Endothelial cell of umbilical vein (primary cell): Measurements from ENCODE around the gene MTREX. TPM values are rescaled to one million over a fixed set of nuclear protein-coding genes. Genes with fewer than 3 reads are reported as not detected.

Experiments
- BruUV-seq: library from RNA; stranded (reverse); fragments of 400-500 nt; replicated peaks from 2 replicates; lab custom pipeline; 2021; lab: Mats Ljungman, UMichigan
- CTCF ChIA-PET: fragments of 300-600, 350-600 bp; sonication (Branson Sonifier 250); formaldehyde crosslinking; loops from one replicate; lab custom pipeline; 2021; ENCODE audit warnings: antibody characterized with exemption, inconsistent platforms; lab: Charles Lee
- POLR2A ChIA-PET: fragments of 300-600, 350-600 bp; sonication (Branson Sonifier 250); formaldehyde crosslinking; loops from one replicate; lab custom pipeline; 2021; ENCODE audit warnings: antibody characterized with exemption, inconsistent platforms; lab: Charles Lee
- DNase-seq: peaks from one replicate; pipeline ENCODE4 v3.0.0-alpha.2; 2011; ENCODE audit warnings: low read depth, low spot score
- FAIRE-seq: peaks from 2 replicates; lab custom pipeline; 2011; peaks lifted over from hg19 to GRCh38; lab: Jason Lieb, UNC
- H2AFZ ChIP-seq: 2 replicates; pipeline ENCODE4 v1.6.0; 2012; ENCODE audit warnings: low read depth, low read length, control low read depth, inconsistent platforms
- H3K27ac ChIP-seq: 2 replicates; pipeline ENCODE4 v1.5.1; 2011; ENCODE audit warnings: low read depth, mild to moderate bottlenecking, control low read depth, low read length, moderate library complexity; ENCODE audit not compliant: insufficient read depth
- H3K27me3 ChIP-seq, 2 experiments: 2 replicates each; pipeline versions ENCODE4 v1.6.0 to v1.6.1; 2011; ENCODE audit warnings: low read length in 2 of 2, mixed read lengths in 1 of 2; ENCODE audit not compliant: control insufficient read depth in 2 of 2, insufficient read depth in 2 of 2
- H3K36me3 ChIP-seq, 2 experiments: 2 replicates in 1 of 2; 3 replicates in 1 of 2; pipeline ENCODE4 v1.5.1; 2011; ENCODE audit warnings: low read length in 2 of 2, mild to moderate bottlenecking in 1 of 2, moderate library complexity in 1 of 2; ENCODE audit not compliant: control insufficient read depth in 2 of 2, insufficient read depth in 2 of 2; ENCODE audit errors: extremely low read depth in 1 of 2
- H3K4me1 ChIP-seq: 3 replicates; pipeline ENCODE4 v1.5.1; 2011; ENCODE audit warnings: mild to moderate bottlenecking, low read length; ENCODE audit not compliant: control insufficient read depth, insufficient read depth; ENCODE audit errors: extremely low read depth
- H3K4me2 ChIP-seq: 2 replicates; pipeline ENCODE4 v1.6.1; 2011; ENCODE audit warnings: low read length, control low read depth, mixed read lengths; ENCODE audit not compliant: insufficient read depth
- H3K4me3 ChIP-seq, 3 experiments: fragments of 200-600 bp in 1 of 3; sonication (generic), shearing (Covaris generic) in 1 of 3; replicated peaks in 1 of 3; 2 replicates each; pipeline ENCODE4 v1.5.1; 2011 to 2016; ENCODE audit warnings: control low read depth in 3 of 3, low read length in 3 of 3, mild to moderate bottlenecking in 2 of 3, inconsistent platforms in 1 of 3, low read depth in 1 of 3, moderate library complexity in 1 of 3; ENCODE audit not compliant: insufficient read depth in 1 of 3
- H3K79me2 ChIP-seq: 2 replicates; pipeline ENCODE4 v1.6.0; 2012; ENCODE audit warnings: low read length, inconsistent platforms; ENCODE audit not compliant: control insufficient read depth, insufficient read depth
- H3K9ac ChIP-seq: replicated peaks from 2 replicates; pipeline ENCODE3; 2011; ENCODE audit warnings: low read length, control low read depth; ENCODE audit not compliant: insufficient read depth; ENCODE audit errors: extremely low read depth
- H3K9me1 ChIP-seq: replicated peaks from 3 replicates; pipeline ENCODE4 v1.6.0; 2011; ENCODE audit warnings: mild to moderate bottlenecking, low read length; ENCODE audit not compliant: control insufficient read depth, insufficient read depth; ENCODE audit errors: extremely low read depth
- H3K9me3 ChIP-seq: replicated peaks from 2 replicates; pipeline ENCODE4 v1.5.1; 2012; ENCODE audit warnings: low read length, inconsistent platforms; ENCODE audit not compliant: control insufficient read depth, insufficient read depth
- H4K20me1 ChIP-seq: replicated peaks from 2 replicates; pipeline ENCODE3; 2011; ENCODE audit warnings: mild to moderate bottlenecking, low read length; ENCODE audit not compliant: control insufficient read depth, insufficient read depth; ENCODE audit errors: extremely low read depth
- CTCF ChIP-seq, 2 donors: IDR thresholded peaks; 1 replicate in 1 of 2; 2 replicates in 1 of 2; pipeline ENCODE4 v1.5.1; 2011; ENCODE audit warnings: low read length in 2 of 2, mild to moderate bottlenecking in 2 of 2, moderate library complexity in 2 of 2, control low read depth in 1 of 2, inconsistent platforms in 1 of 2, low read depth in 1 of 2; ENCODE audit not compliant: insufficient read depth in 1 of 2; ENCODE audit errors: extremely low read depth in 1 of 2
- EZH2 ChIP-seq: IDR thresholded peaks from 2 replicates; pipeline ENCODE4 v1.6.1; 2012; ENCODE audit warnings: borderline replicate concordance, low read depth, mild to moderate bottlenecking, moderate library complexity, low read length, inconsistent platforms; ENCODE audit not compliant: severe bottlenecking
- FOS ChIP-seq: IDR thresholded peaks from 2 replicates; pipeline ENCODE4 v1.6.1; 2011; ENCODE audit warnings: mild to moderate bottlenecking, low read length, moderate library complexity, borderline replicate concordance; ENCODE audit not compliant: insufficient read depth
- GATA2 ChIP-seq: IDR thresholded peaks from 2 replicates; pipeline ENCODE4 v1.7.0; 2011; ENCODE audit warnings: low read depth, mild to moderate bottlenecking, moderate library complexity, mixed read lengths, low read length; ENCODE audit not compliant: insufficient read length, insufficient read depth
- JUN ChIP-seq: IDR thresholded peaks from 2 replicates; pipeline ENCODE4 v1.6.1; 2011; ENCODE audit warnings: borderline replicate concordance, low read depth; ENCODE audit not compliant: insufficient read length, insufficient read depth
- MAX ChIP-seq: IDR thresholded peaks from 2 replicates; pipeline ENCODE4 v1.6.1; 2011; ENCODE audit not compliant: insufficient read depth, insufficient read length
- MYC ChIP-seq: IDR thresholded peaks from one replicate; pipeline ENCODE4 v1.6.1; 2011; ENCODE audit warnings: mild to moderate bottlenecking, low read depth, low read length
- POLR2A ChIP-seq: IDR thresholded peaks from 2 replicates; pipeline ENCODE4 v1.6.1; 2012; ENCODE audit warnings: low read depth, mild to moderate bottlenecking, control low read depth, low read length
- POLR2AphosphoS5 ChIP-seq: IDR thresholded peaks from 2 replicates; pipeline ENCODE4 v1.6.1; 2012; ENCODE audit warnings: low read depth, mild to moderate bottlenecking, control low read depth, low read length, moderate library complexity; ENCODE audit not compliant: insufficient read depth
- dilution Hi-C: fragments of 300-500 bp; cut with MboI; formaldehyde crosslinking; loops from one replicate; pipeline ENCODE4 v1.15.0; 2019; ENCODE audit warnings: low sequenced_read_pairs; ENCODE audit not compliant: extremely low pct_ligation_motif_present
- intact Hi-C: fragments of 100-400 bp; cut with micrococcal nuclease; formaldehyde crosslinking; loops from one replicate; pipeline ENCODE4 v1.10.0; 2022
- polyA plus RNA-seq, 4 experiments: library from polyadenylated mRNA; depleted of rRNA in 3 of 4; stranded (reverse) in 3 of 4; unstranded in 1 of 4; fragments of >200 nt; gene quantifications; 2 replicates each; pipeline versions ENCODE4 v1.2.1 to v1.2.3, GENCODE V29; 2011 to 2012; ENCODE audit warnings: missing spikeins in 1 of 4
- total RNA-seq: library from RNA; stranded (reverse); gene quantifications from 2 replicates; pipeline ENCODE4 v1.2.3, GENCODE V29; 2021

Gene MTREX
- total and polyA plus RNA-seq, 2 donors (not counting 3 experiments of a cell fraction or from before 2014, with no cell fraction given), result 9.8 to 76.3 TPM

GRCh38 chr5:55286411-55286933, 21.3 kb upstream of the MTREX start:
- POLR2A ChIA-PET, result no interaction called here
- no peak overlapping the region for H2AFZ ChIP-seq
- CTCF ChIA-PET, result interaction anchor here (1.0 kb wide), 1 partner anchor 17 kb away, joined by 3 read pairs; no protein-coding TSS in a partner anchor
- no TSS peak for BruUV-seq
- dilution Hi-C loops, result no loop called here
- intact Hi-C loops, result no loop called here
- H3K4me1 ChIP-seq, result no peaks in the 10 kb centered on the region
- H3K27ac ChIP-seq, result no peak overlapping the region
- TF ChIP-seq FOS, result no peak
- no peak for TF ChIP-seq MYC
- TF ChIP-seq JUN, result no peak
- H3K79me2 ChIP-seq, result no peaks in the 10 kb centered on the region
- no peaks in the 10 kb centered on the region for H4K20me1 ChIP-seq
- H3K36me3 ChIP-seq, result peaks cover 11 to 19% of the 10 kb centered on the region in 2 experiments
- FAIRE-seq, result no peak
- no peaks in the 10 kb centered on the region for H3K9me3 ChIP-seq
- no peak for DNase-seq
- no peak overlapping the region for H3K4me3 ChIP-seq
- no peak overlapping the region for H3K9ac ChIP-seq
- H3K9me1 ChIP-seq, result no peaks in the 10 kb centered on the region
- H3K27me3 ChIP-seq, result no peaks in the 10 kb centered on the region
- no peak overlapping the region for H3K4me2 ChIP-seq

GRCh38 chr5:55289808-55290207, 18.0 kb upstream of the MTREX start:
- H3K4me1 ChIP-seq, result no peaks in the 10 kb centered on the region
- BruUV-seq, result no TSS peak
- no peak overlapping the region for H3K4me3 ChIP-seq
- DNase-seq (no peak), FAIRE-seq (no peak)
- no peak overlapping the region for H2AFZ ChIP-seq
- peaks cover 6 to 19% of the 10 kb centered on the region in 2 experiments for H3K36me3 ChIP-seq
- H3K27ac ChIP-seq, result no peak overlapping the region
- dilution Hi-C loops (no loop called here), intact Hi-C loops (no loop called here)
- ChIA-PET POLR2A (no interaction called here), CTCF (interaction anchor here (0.6 kb wide), 1 partner anchor 402 kb away, joined by 3 read pairs; no protein-coding TSS in a partner anchor)
- no peaks in the 10 kb centered on the region for H3K27me3 ChIP-seq
- H3K9ac ChIP-seq, result no peak overlapping the region
- no peak for TF ChIP-seq POLR2AphosphoS5
- TF ChIP-seq MYC, result no peak
- no peak for TF ChIP-seq FOS
- TF ChIP-seq EZH2, result no peak
- TF ChIP-seq JUN, result no peak
- TF ChIP-seq GATA2, result no peak
- no peak for TF ChIP-seq CTCF (IDR thresholded peaks at IDR 0.05; ENCODE audit: extremely low read depth in 1 of 2, insufficient read depth in 1 of 2, low read depth in 1 of 2, low read length in 2 of 2)
- no peak for TF ChIP-seq MAX
- TF ChIP-seq POLR2A, result no peak
- no peak overlapping the region for H3K4me2 ChIP-seq
- no peaks in the 10 kb centered on the region for H4K20me1 ChIP-seq
- H3K79me2 ChIP-seq, result no peaks in the 10 kb centered on the region
- no peaks in the 10 kb centered on the region for H3K9me1 ChIP-seq
- no peaks in the 10 kb centered on the region for H3K9me3 ChIP-seq
